ENCODE measurements around the gene ATG2A.
"Not testable (repeated sequence)": the region's sequence is repeated elsewhere in the genome, so short reads cannot be mapped to it uniquely, and the experiment has no call there.

Gene ATG2A

GRCh38 chr11:64848214-64848825 lies 68.7 kb downstream of the ATG2A start:
- no peak for DNase-seq
- in situ Hi-C loops (cut with MboI; ENCODE audit: low pct_unique_long_range_greater_than_20kb, low sequenced_read_pairs): no loop called here

DNA sequence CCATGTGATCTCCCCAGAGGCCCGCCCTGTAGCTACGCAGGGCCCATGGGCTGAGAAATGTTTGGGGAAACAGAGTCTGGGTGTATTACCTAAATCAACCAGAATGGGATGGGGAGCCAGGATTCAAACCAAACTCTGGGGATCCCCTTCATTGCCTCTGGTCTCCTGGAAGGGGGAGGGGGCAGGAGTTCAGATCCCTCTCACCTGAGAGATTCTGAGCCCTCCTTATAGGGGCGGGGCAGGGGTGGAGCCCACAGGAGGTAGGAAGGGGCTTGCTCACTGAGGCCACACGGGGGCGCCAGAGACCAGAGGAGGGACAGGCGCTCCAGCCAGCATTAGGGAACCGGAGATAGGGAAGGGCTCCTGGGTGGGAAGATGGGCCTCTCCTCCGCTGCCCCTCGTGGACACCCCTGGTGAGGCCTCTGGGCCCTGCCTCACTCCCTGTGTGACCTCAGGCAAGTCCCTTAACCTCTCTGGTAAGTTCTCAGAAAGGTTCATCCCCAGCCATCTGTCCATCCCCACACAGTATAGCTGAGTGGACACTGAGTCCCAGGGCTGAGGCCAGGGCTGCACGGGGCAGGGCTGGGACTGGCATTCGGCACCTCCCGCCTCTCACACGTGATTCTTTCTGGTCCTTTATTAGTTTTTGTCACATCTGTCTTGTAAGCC lies 69.9 kb downstream of the ATG2A start:
- in situ Hi-C loops (cut with MboI; ENCODE audit: low pct_unique_long_range_greater_than_20kb, low sequenced_read_pairs): no loop called here
- peak; percentile 92 for DNase-seq

DNA sequence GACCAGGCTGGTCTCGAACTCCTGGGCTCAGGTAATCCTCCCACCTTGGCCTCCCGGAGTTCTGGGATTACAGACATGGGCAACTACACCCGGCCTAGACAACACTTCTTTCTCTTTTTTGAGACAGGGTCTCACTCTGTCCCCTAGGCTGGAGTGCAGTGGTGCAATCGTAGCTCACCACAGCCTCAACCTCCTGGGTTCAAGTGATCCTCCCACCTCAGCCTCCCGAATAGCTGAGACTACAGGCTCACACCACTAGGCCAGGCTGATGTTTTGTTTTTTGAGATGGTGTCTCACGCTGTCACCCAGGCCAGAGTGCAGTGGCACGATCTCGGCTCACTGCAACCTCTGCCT lies 71.3 kb downstream of the ATG2A start:
- DNase-seq; in situ Hi-C loops (cut with MboI; ENCODE audit: low pct_unique_long_range_greater_than_20kb, low sequenced_read_pairs): not testable (repeated sequence)

GRCh38 chr11:64845129-64845775 lies 71.8 kb downstream of the ATG2A start:
- in situ Hi-C loops (cut with MboI; ENCODE audit: low pct_unique_long_range_greater_than_20kb, low sequenced_read_pairs): no loop called here
- no peak for DNase-seq

All from KBM-7 (cell line).